Endothelial cell of umbilical vein (primary cell): ENCODE results near the gene ACOT13.

Experiments used
- CTCF ChIP-seq, 2 donors: IDR thresholded peaks; 1 replicate in 1 of 2; 2 replicates in 1 of 2; pipeline ENCODE4 v1.5.1; 2011; ENCODE audit warnings: low read length in 2 of 2, mild to moderate bottlenecking in 2 of 2, moderate library complexity in 2 of 2, control low read depth in 1 of 2, inconsistent platforms in 1 of 2, low read depth in 1 of 2; ENCODE audit not compliant: insufficient read depth in 1 of 2; ENCODE audit errors: extremely low read depth in 1 of 2
- EZH2 ChIP-seq: IDR thresholded peaks from 2 replicates; pipeline ENCODE4 v1.6.1; 2012; ENCODE audit warnings: borderline replicate concordance, low read depth, mild to moderate bottlenecking, moderate library complexity, low read length, inconsistent platforms; ENCODE audit not compliant: severe bottlenecking
- FOS ChIP-seq: IDR thresholded peaks from 2 replicates; pipeline ENCODE4 v1.6.1; 2011; ENCODE audit warnings: mild to moderate bottlenecking, low read length, moderate library complexity, borderline replicate concordance; ENCODE audit not compliant: insufficient read depth
- GATA2 ChIP-seq: IDR thresholded peaks from 2 replicates; pipeline ENCODE4 v1.7.0; 2011; ENCODE audit warnings: low read depth, mild to moderate bottlenecking, moderate library complexity, mixed read lengths, low read length; ENCODE audit not compliant: insufficient read length, insufficient read depth
- JUN ChIP-seq: IDR thresholded peaks from 2 replicates; pipeline ENCODE4 v1.6.1; 2011; ENCODE audit warnings: borderline replicate concordance, low read depth; ENCODE audit not compliant: insufficient read length, insufficient read depth
- MAX ChIP-seq: IDR thresholded peaks from 2 replicates; pipeline ENCODE4 v1.6.1; 2011; ENCODE audit not compliant: insufficient read depth, insufficient read length
- MYC ChIP-seq: IDR thresholded peaks from one replicate; pipeline ENCODE4 v1.6.1; 2011; ENCODE audit warnings: mild to moderate bottlenecking, low read depth, low read length
- POLR2A ChIP-seq: IDR thresholded peaks from 2 replicates; pipeline ENCODE4 v1.6.1; 2012; ENCODE audit warnings: low read depth, mild to moderate bottlenecking, control low read depth, low read length
- POLR2AphosphoS5 ChIP-seq: IDR thresholded peaks from 2 replicates; pipeline ENCODE4 v1.6.1; 2012; ENCODE audit warnings: low read depth, mild to moderate bottlenecking, control low read depth, low read length, moderate library complexity; ENCODE audit not compliant: insufficient read depth

- TF ChIP-seq CTCF (IDR thresholded peaks at IDR 0.05; ENCODE audit: extremely low read depth in 1 of 2, insufficient read depth in 1 of 2, low read depth in 1 of 2, low read length in 2 of 2) (no peak), EZH2 (no peak), MAX (no peak), JUN (no peak), POLR2AphosphoS5 (no peak), MYC (no peak), POLR2A (no peak), FOS (no peak), GATA2 (no peak)
These were observed 19.5 kb downstream of the ACOT13 start for GRCh38 chr6:24686408-24686807.
